Neural progenitor cell (in vitro differentiated cells): ENCODE results near the gene GSE1.

Source experiments
- CTCF ChIP-seq: fragments of 200-600 bp; sonication (generic); IDR thresholded peaks from 2 replicates; pipeline ENCODE4 v1.5.1; 2017; ENCODE audit warnings: antibody characterized with exemption, mild to moderate bottlenecking
- EZH2 ChIP-seq: fragments of 200-600 bp; sonication (generic); IDR thresholded peaks from 2 replicates; pipeline ENCODE4 v1.6.1; 2017; ENCODE audit warnings: antibody characterized with exemption, mild to moderate bottlenecking, moderate library complexity
- EZH2phosphoT487 ChIP-seq: fragments of 200-600 bp; sonication (generic); IDR thresholded peaks from 2 replicates; pipeline ENCODE4 v1.6.1; 2017; ENCODE audit warnings: antibody characterized with exemption

GRCh38 chr16:85657996-85658395, 44.9 kb downstream of the GSE1 start:
- no peak for TF ChIP-seq CTCF
- TF ChIP-seq EZH2: no peak
- no peak for TF ChIP-seq EZH2phosphoT487
